C4-2B (cell line): Measurements from ENCODE around the gene PTGES3.
A peak's percentile ranks its signal among the peaks of the same experiment; 100 is the strongest.

Source experiments
- H3K27ac ChIP-seq: fragments of 450-650 bp; 2 replicates; pipeline ENCODE4 v1.5.1; 2017
- ZFX ChIP-seq: fragments of 450-650 bp; IDR thresholded peaks from 2 replicates; pipeline ENCODE4 v1.6.1; 2017
- TF ChIP-seq, protein P1 (sequence below): fragments of 450-650 bp; conservative IDR thresholded peaks from 2 replicates; pipeline ENCODE4 v1.5.1; 2017; ENCODE audit warnings: mild to moderate bottlenecking

The PTGES3 gene

GRCh38 chr12:56723352-56723751 lies 35.3 kb upstream of the PTGES3 start:
- no peak overlapping the region for H3K27ac ChIP-seq

GRCh38 chr12:56722832-56723231 lies 34.7 kb upstream of the PTGES3 start:
- no peak overlapping the region for H3K27ac ChIP-seq
- TF ChIP-seq ZFX = no peak
- TF ChIP-seq, protein P1, sequence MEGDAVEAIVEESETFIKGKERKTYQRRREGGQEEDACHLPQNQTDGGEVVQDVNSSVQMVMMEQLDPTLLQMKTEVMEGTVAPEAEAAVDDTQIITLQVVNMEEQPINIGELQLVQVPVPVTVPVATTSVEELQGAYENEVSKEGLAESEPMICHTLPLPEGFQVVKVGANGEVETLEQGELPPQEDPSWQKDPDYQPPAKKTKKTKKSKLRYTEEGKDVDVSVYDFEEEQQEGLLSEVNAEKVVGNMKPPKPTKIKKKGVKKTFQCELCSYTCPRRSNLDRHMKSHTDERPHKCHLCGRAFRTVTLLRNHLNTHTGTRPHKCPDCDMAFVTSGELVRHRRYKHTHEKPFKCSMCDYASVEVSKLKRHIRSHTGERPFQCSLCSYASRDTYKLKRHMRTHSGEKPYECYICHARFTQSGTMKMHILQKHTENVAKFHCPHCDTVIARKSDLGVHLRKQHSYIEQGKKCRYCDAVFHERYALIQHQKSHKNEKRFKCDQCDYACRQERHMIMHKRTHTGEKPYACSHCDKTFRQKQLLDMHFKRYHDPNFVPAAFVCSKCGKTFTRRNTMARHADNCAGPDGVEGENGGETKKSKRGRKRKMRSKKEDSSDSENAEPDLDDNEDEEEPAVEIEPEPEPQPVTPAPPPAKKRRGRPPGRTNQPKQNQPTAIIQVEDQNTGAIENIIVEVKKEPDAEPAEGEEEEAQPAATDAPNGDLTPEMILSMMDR = no peak

More at GRCh38 chr12:56723352-56723751, 35.3 kb upstream of the PTGES3 start:
- TF ChIP-seq ZFX = no peak
- TF ChIP-seq, protein P1 = no peak

- TF ChIP-seq ZFX = no peak
- TF ChIP-seq, protein P1 = no peak
- H3K27ac ChIP-seq = no peak overlapping the region; the same call in 1 of the 2 replicates
These were observed 33.6 kb upstream of the PTGES3 start for GRCh38 chr12:56721721-56722120.

DNA sequence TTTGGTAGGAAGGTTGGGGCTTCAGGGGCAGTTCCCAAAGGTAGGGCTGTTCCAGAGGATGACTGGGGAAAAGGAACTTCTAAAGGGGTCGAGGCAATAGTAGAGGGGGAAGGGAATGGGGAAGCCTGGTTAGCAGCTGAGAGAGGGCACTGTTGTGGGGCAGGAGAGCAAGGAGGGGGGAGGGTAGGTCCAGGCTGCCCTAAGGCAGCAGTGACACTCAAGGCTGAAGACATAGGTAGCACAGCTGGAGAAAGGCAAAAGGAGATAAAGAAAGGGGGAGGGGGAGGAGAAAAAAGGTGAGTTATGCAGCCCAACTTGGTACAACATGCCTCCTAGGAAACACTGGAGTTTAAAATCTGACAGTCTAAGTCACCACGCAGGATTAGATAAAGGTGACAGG lies 33.1 kb upstream of the PTGES3 start:
- H3K27ac ChIP-seq = peak overlapping the region; percentile 17; the same call in 1 of the 2 replicates
- no peak for TF ChIP-seq ZFX
- TF ChIP-seq, protein P1 = no peak

- peak overlapping the region; percentile 17; the same call in 1 of the 2 replicates for H3K27ac ChIP-seq
- TF ChIP-seq ZFX = no peak
- TF ChIP-seq, protein P1 = no peak
These were observed 32.7 kb upstream of the PTGES3 start for GRCh38 chr12:56720731-56721151.

- H3K27ac ChIP-seq = peak overlapping the region; percentile 9; the same call in 1 of the 2 replicates
- TF ChIP-seq ZFX = no peak
- TF ChIP-seq, protein P1 = no peak
These were observed 31.0 kb upstream of the PTGES3 start for GRCh38 chr12:56719056-56719455.

DNA sequence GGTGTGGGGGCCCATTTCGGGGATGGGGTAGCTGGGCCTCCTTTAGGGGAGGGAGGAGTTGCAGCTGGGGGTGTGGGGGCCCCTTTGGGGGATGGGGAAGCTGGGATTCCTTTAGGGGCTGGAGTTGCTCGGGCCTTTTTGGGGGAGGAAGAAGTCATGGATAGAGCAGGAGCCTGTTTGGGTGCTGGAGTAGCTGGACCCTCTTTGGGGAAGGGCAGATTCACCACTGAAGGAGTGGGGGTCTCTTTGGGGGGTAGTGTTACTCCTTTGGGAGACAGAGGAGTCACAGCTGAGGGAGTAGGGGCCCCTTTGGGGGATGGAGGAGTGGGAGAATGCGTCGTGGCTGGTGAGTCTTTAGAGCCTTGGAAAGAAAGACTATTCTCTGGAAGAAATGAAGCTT lies 30.6 kb upstream of the PTGES3 start:
- H3K27ac ChIP-seq = peak overlapping the region; percentile 9; the same call in 1 of the 2 replicates
- no peak for TF ChIP-seq ZFX
- TF ChIP-seq, protein P1 = no peak
